HCT116 (cell line): ENCODE measurements around the gene CAMSAP3. TPM values are rescaled to one million over a fixed set of nuclear protein-coding genes. Genes with fewer than 3 reads are reported as not detected.
A peak's percentile ranks its signal among the peaks of the same experiment; 100 is the strongest.

ENCODE experiments used
- ATAC-seq: fragments of 200-7000 bp; cut with Tn5 transposase; 2 replicates; pipeline ENCODE4 v1.9.1; 2020; ENCODE audit warnings: mild to moderate bottlenecking, moderate library complexity
- BruUV-seq: library from RNA; stranded (reverse); fragments of 400-500 nt; replicated peaks from 2 replicates; lab custom pipeline; 2021; lab: Mats Ljungman, UMichigan
- CTCF ChIA-PET: fragments of 300-600 bp; sonication (Branson Sonifier 250); formaldehyde crosslinking; loops from one replicate; lab custom pipeline; 2021; ENCODE audit warnings: antibody characterized with exemption; lab: Charles Lee
- POLR2A ChIA-PET: fragments of 300-600, 350-600 bp; sonication (Branson Sonifier 250); formaldehyde crosslinking; loops from one replicate; lab custom pipeline; 2021; ENCODE audit warnings: antibody characterized with exemption; lab: Charles Lee
- RAD21 ChIA-PET, 2 experiments: fragments of 300-600 bp; sonication (Branson Sonifier 250); formaldehyde crosslinking; loops; one replicate each; lab custom pipeline; 2023; ENCODE audit warnings: low total read pairs in 2 of 2; ENCODE audit not compliant: uncharacterized antibody in 2 of 2, unreplicated experiment in 2 of 2, low non-redundant PET in 1 of 2; lab: Charles Lee
- DNase-seq: peaks from one replicate; pipeline ENCODE4 v3.0.0-alpha.2; 2010; ENCODE audit warnings: low read depth, low spot score
- H2AFZ ChIP-seq: fragments of 200-600 bp; shearing (Covaris generic), sonication (generic); 2 replicates; pipeline ENCODE4 v1.6.1; 2017; ENCODE audit warnings: low read depth, mixed run types, mixed read lengths, antibody characterized with exemption, low read length; ENCODE audit not compliant: poor library complexity, severe bottlenecking
- H3K27ac ChIP-seq: 2 replicates; pipeline ENCODE4 v1.5.1; 2012; ENCODE audit warnings: low read depth, low read length
- H3K27me3 ChIP-seq: fragments of 200-600 bp; sonication (generic); 2 replicates; pipeline ENCODE4 v1.6.1; 2016; ENCODE audit warnings: mixed run types, low read length, mixed read lengths; ENCODE audit not compliant: insufficient read depth
- H3K36me3 ChIP-seq, 2 experiments: fragments of 200-500 bp in 1 of 2; fragments of 200-600 bp in 1 of 2; sonication (Bioruptor generic) in 1 of 2; sonication (generic) in 1 of 2; 2 replicates each; pipeline versions ENCODE4 v1.5.1 to v1.6.1; 2014 to 2016; ENCODE audit warnings: low read length in 2 of 2, inconsistent platforms in 1 of 2, mixed read lengths in 1 of 2, mixed run types in 1 of 2; ENCODE audit not compliant: insufficient read depth in 2 of 2, control insufficient read depth in 1 of 2
- H3K4me1 ChIP-seq, 2 experiments: fragments of 200-600 bp in 1 of 2; sonication (generic) in 1 of 2; 2 replicates each; pipeline versions ENCODE4 v1.5.1 to v1.6.1; 2012 to 2017; ENCODE audit warnings: low read length in 2 of 2, inconsistent platforms in 1 of 2, mild to moderate bottlenecking in 1 of 2, mixed read lengths in 1 of 2, mixed run types in 1 of 2, moderate library complexity in 1 of 2; ENCODE audit not compliant: insufficient read depth in 2 of 2, control insufficient read depth in 1 of 2
- H3K4me2 ChIP-seq: fragments of 200-600 bp; sonication (generic); 2 replicates; pipeline ENCODE4 v1.6.1; 2017; ENCODE audit warnings: mixed run types, low read length, mixed read lengths
- H3K4me3 ChIP-seq, 2 experiments: fragments of 200-600 bp in 1 of 2; sonication (generic) in 1 of 2; replicated peaks in 1 of 2; 2 replicates each; pipeline ENCODE4 v1.5.1; 2011 to 2016; ENCODE audit warnings: low read length in 2 of 2, control low read depth in 1 of 2, low read depth in 1 of 2, mild to moderate bottlenecking in 1 of 2, mixed read lengths in 1 of 2, mixed run types in 1 of 2
- H3K79me2 ChIP-seq: fragments of 200-600 bp; sonication (generic); 2 replicates; pipeline ENCODE4 v1.6.1; 2017; ENCODE audit warnings: mild to moderate bottlenecking, mixed run types, low read length, moderate library complexity, mixed read lengths; ENCODE audit not compliant: insufficient read depth
- H3K9ac ChIP-seq: fragments of 200-600 bp; sonication (generic); 2 replicates; pipeline ENCODE4 v1.6.1; 2016; ENCODE audit warnings: low read length, mixed read lengths
- H3K9me2 ChIP-seq: fragments of 200-600 bp; sonication (generic), shearing (Covaris generic); 2 replicates; pipeline ENCODE4 v1.6.1; 2017; ENCODE audit warnings: mixed run types, mild to moderate bottlenecking, moderate library complexity; ENCODE audit not compliant: insufficient read depth
- H3K9me3 ChIP-seq, 2 experiments: fragments of 200-500 bp in 1 of 2; fragments of 200-600 bp in 1 of 2; sonication (Bioruptor generic) in 1 of 2; sonication (generic) in 1 of 2; 2 replicates each; pipeline ENCODE4 v1.6.1; 2014 to 2017; ENCODE audit warnings: low read length in 2 of 2, mixed read lengths in 2 of 2, inconsistent platforms in 1 of 2, low read depth in 1 of 2, mild to moderate bottlenecking in 1 of 2, mixed run types in 1 of 2, moderate library complexity in 1 of 2; ENCODE audit not compliant: control insufficient read depth in 1 of 2, insufficient read depth in 1 of 2
- H4K20me1 ChIP-seq: fragments of 200-600 bp; sonication (generic), shearing (Covaris generic); 2 replicates; pipeline ENCODE4 v1.6.1; 2017; ENCODE audit warnings: mixed run types, mild to moderate bottlenecking, moderate library complexity; ENCODE audit not compliant: insufficient read depth
- ATF3 ChIP-seq: IDR thresholded peaks from 2 replicates; pipeline ENCODE4 v1.6.1; 2012
- CBX3 ChIP-seq: IDR thresholded peaks from 2 replicates; pipeline ENCODE4 v1.6.1; 2012; ENCODE audit warnings: low read depth
- CEBPB ChIP-seq: IDR thresholded peaks from 2 replicates; pipeline ENCODE4 v1.6.1; 2012; ENCODE audit warnings: low read depth
- EGR1 ChIP-seq: IDR thresholded peaks from 2 replicates; pipeline ENCODE4 v1.6.1; 2012; ENCODE audit warnings: low read depth
- ELF1 ChIP-seq: IDR thresholded peaks from 2 replicates; pipeline ENCODE4 v1.6.1; 2012; ENCODE audit warnings: low read depth, borderline replicate concordance
- EZH2 ChIP-seq: fragments of 200-600 bp; sonication (generic); IDR thresholded peaks from 2 replicates; pipeline ENCODE4 v1.6.1; 2017; ENCODE audit warnings: antibody characterized with exemption, mixed run types
- EZH2phosphoT487 ChIP-seq: fragments of 200-600 bp; IDR thresholded peaks from 2 replicates; pipeline ENCODE4 v1.6.1; 2018; ENCODE audit warnings: antibody characterized with exemption, borderline replicate concordance
- FOSL1 ChIP-seq: IDR thresholded peaks from 2 replicates; pipeline ENCODE4 v1.6.1; 2012; ENCODE audit warnings: low read depth
- JUND ChIP-seq: IDR thresholded peaks from 2 replicates; pipeline ENCODE4 v1.6.1; 2012
- MAX ChIP-seq: IDR thresholded peaks from 2 replicates; pipeline ENCODE4 v1.6.1; 2012
- POLR2A ChIP-seq: IDR thresholded peaks from 2 replicates; pipeline ENCODE4 v1.7.0; 2011; ENCODE audit warnings: borderline replicate concordance; ENCODE audit not compliant: insufficient read depth, insufficient read length; ENCODE audit errors: extremely low read depth
- POLR2AphosphoS5 ChIP-seq: IDR thresholded peaks from 2 replicates; pipeline ENCODE4 v1.6.1; 2011; ENCODE audit warnings: mild to moderate bottlenecking, low read depth, low read length, moderate library complexity
- RAD21 ChIP-seq: IDR thresholded peaks from 2 replicates; pipeline ENCODE4 v1.6.1; 2012; ENCODE audit warnings: low read depth, mild to moderate bottlenecking
- SIN3A ChIP-seq: IDR thresholded peaks from 2 replicates; pipeline ENCODE4 v1.6.1; 2012; ENCODE audit warnings: low read depth
- SP1 ChIP-seq: IDR thresholded peaks from 2 replicates; pipeline ENCODE4 v1.6.1; 2012; ENCODE audit warnings: low read depth
- SRF ChIP-seq: IDR thresholded peaks from 2 replicates; pipeline ENCODE4 v1.6.1; 2012; ENCODE audit warnings: low read depth
- TCF7L2 ChIP-seq: IDR thresholded peaks from 2 replicates; pipeline ENCODE4 v1.7.0; 2011; ENCODE audit warnings: borderline replicate concordance, inconsistent platforms; ENCODE audit not compliant: insufficient read depth, insufficient read length; ENCODE audit errors: extremely low read depth
- YY1 ChIP-seq: IDR thresholded peaks from 2 replicates; pipeline ENCODE4 v1.6.1; 2011; ENCODE audit warnings: low read length, low read depth, moderate library complexity, mild to moderate bottlenecking; ENCODE audit not compliant: insufficient replicate concordance; ENCODE audit errors: extremely low read depth
- ZBTB33 ChIP-seq: IDR thresholded peaks from 2 replicates; pipeline ENCODE4 v1.6.1; 2011; ENCODE audit warnings: mild to moderate bottlenecking, low read length, moderate library complexity; ENCODE audit not compliant: insufficient replicate concordance; ENCODE audit errors: extremely low read depth
- ZFX ChIP-seq: fragments of 450-650 bp; IDR thresholded peaks from 2 replicates; pipeline ENCODE4 v1.6.1; 2017
- ZNF274 ChIP-seq: fragments of 200-500 bp; sonication (Bioruptor generic); IDR thresholded peaks from 2 replicates; pipeline ENCODE4 v1.6.1; 2014; ENCODE audit warnings: mild to moderate bottlenecking, low read depth, low read length, inconsistent platforms
- intact Hi-C: fragments of 100-400 bp; cut with micrococcal nuclease; formaldehyde crosslinking; loops from 2 replicates; pipeline ENCODE4 v1.10.0; 2022
- total RNA-seq: library from RNA; stranded (reverse); gene quantifications from one replicate; pipeline ENCODE4 v1.2.1, GENCODE V29; 2021; ENCODE audit not compliant: unreplicated experiment
- TF ChIP-seq, protein P1 (sequence below), 3 experiments: fragments of 200-600 bp in 1 of 3; sonication (generic) in 1 of 3; IDR thresholded peaks in 2 of 3; conservative IDR thresholded peaks in 1 of 3; 2 replicates each; pipeline ENCODE4 v1.5.1; 2012 to 2017; ENCODE audit warnings: low read depth in 2 of 3, low read length in 2 of 3, antibody characterized with exemption in 1 of 3, borderline replicate concordance in 1 of 3, control low read depth in 1 of 3, mild to moderate bottlenecking in 1 of 3, mixed read lengths in 1 of 3, mixed run types in 1 of 3, moderate library complexity in 1 of 3; ENCODE audit not compliant: insufficient read depth in 1 of 3

The CAMSAP3 gene
- total RNA-seq, 1 experiment from 2014 or later = 24.0 TPM

DNA sequence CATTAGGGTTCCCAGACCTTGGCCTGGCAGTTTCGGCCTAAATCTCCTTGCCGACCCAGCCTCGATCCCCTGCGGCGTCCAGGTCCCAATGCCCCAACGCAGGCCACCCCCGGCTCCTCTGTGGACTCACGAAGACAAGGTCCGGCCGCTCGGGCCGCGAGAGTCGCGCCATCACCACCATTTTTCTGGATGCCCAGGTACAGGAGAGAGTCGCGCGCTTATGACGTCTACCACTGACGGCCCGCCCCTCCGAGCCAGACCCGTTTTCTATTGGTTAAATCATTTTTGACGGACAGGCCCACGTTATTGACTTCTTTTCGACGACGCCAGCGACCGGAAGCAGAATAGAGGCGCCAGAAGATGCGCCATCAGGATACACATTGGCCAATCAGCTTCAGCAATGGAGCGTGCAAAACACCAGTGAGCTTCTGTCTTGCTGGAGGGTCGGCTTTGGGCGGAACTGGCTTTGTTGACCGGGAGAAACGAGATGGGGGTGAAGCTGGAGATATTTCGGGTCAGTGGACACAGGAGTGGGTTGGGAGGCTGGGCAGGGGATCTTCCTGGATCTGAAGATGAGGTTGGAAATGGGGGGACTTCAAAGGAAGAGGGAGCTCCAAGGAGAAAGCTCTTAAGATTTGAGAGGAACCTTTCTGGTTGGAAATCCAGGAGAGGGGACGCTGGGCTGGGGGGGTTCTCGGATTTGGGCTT, 33.8 kb downstream of the CAMSAP3 start, which contains the start of the genes PET100 and XAB2:
Gene PET100 (plus strand): TSS at position 447 of the 708 bp plus-strand sequence. CDS start 41 bp downstream, at position 488.
Gene XAB2 (minus strand): TSS at position 199 of the 708 bp plus-strand sequence. CDS start 18 bp downstream, at position 181.
- H4K20me1 ChIP-seq = no peaks in the 10 kb centered on the region
- intact Hi-C loops = no loop called here
- H3K9me3 ChIP-seq = no peaks in the 10 kb centered on the region
- H3K9me2 ChIP-seq = no peaks in the 10 kb centered on the region
- peaks cover 65% of the 10 kb centered on the region for H3K79me2 ChIP-seq
- no peaks in the 10 kb centered on the region for H3K27me3 ChIP-seq
- ChIA-PET POLR2A (interaction anchor here (0.8 to 2.0 kb wide), 2 partner anchors 8 to 24 kb away, joined by 5 to 6 read pairs; no protein-coding TSS in a partner anchor), RAD21 (interaction anchor here (0.7 to 0.9 kb wide), 3 partner anchors 57 to 61 kb away, joined by 3 read pairs; no protein-coding TSS in a partner anchor), CTCF (interaction anchor here (0.8 to 1.7 kb wide), 4 partner anchors 12 to 784 kb away, joined by 3 to 11 read pairs (median 5); partner anchors contain the start of genes MARCHF2 and TRAPPC5)
- H3K4me3 ChIP-seq = peak within 1 kb of the TSS; percentile 79 to 96
- H3K4me1 ChIP-seq = peaks cover 7 to 18% of the 10 kb centered on the region in 2 experiments
- peak within 1 kb of the TSS; percentile 95 for H3K4me2 ChIP-seq
- BruUV-seq = no TSS peak
- H2AFZ ChIP-seq = no peak within 1 kb of the TSS
- H3K27ac ChIP-seq = peak within 1 kb of the TSS; percentile 66
- ATAC-seq = peak; percentile 95
- peak within 1 kb of the TSS; percentile 90 for H3K9ac ChIP-seq
- DNase-seq = peak; percentile 98
- H3K36me3 ChIP-seq = peaks cover 0 to 20% of the 10 kb centered on the region in 2 experiments; a peak in 3 of 4 replicates
- no peak for TF ChIP-seq CBX3
- no peak for TF ChIP-seq ATF3
- no peak for TF ChIP-seq EZH2phosphoT487
- TF ChIP-seq ZFX = peak; percentile 44; the same call in 1 of the 2 replicates
- peak; percentile 48; the same call in 1 of the 2 replicates for TF ChIP-seq MAX
- 0 out of 2 replicates have a peak, but pooled peaks have one; percentile 46 for TF ChIP-seq SIN3A
- no peak for TF ChIP-seq FOSL1
- TF ChIP-seq ZNF274 = no peak
- TF ChIP-seq POLR2AphosphoS5 = peak; percentile 55
- TF ChIP-seq SP1 = peak; percentile 100
- no peak; the same call in 1 of the 2 replicates for TF ChIP-seq ELF1
- TF ChIP-seq RAD21 = no peak
- peak; percentile 20 for TF ChIP-seq ZBTB33
- no peak; the same call in 1 of the 2 replicates for TF ChIP-seq SRF
- no peak for TF ChIP-seq POLR2A
- peak; percentile 88 for TF ChIP-seq YY1
- no peak for TF ChIP-seq JUND
- TF ChIP-seq, protein P1, sequence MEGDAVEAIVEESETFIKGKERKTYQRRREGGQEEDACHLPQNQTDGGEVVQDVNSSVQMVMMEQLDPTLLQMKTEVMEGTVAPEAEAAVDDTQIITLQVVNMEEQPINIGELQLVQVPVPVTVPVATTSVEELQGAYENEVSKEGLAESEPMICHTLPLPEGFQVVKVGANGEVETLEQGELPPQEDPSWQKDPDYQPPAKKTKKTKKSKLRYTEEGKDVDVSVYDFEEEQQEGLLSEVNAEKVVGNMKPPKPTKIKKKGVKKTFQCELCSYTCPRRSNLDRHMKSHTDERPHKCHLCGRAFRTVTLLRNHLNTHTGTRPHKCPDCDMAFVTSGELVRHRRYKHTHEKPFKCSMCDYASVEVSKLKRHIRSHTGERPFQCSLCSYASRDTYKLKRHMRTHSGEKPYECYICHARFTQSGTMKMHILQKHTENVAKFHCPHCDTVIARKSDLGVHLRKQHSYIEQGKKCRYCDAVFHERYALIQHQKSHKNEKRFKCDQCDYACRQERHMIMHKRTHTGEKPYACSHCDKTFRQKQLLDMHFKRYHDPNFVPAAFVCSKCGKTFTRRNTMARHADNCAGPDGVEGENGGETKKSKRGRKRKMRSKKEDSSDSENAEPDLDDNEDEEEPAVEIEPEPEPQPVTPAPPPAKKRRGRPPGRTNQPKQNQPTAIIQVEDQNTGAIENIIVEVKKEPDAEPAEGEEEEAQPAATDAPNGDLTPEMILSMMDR (IDR thresholded peaks at IDR 0.05 in 2 of 3, conservative IDR thresholded peaks at IDR 0.05 in 1 of 3; ENCODE audit: borderline replicate concordance in 1 of 3, insufficient read depth in 1 of 3, low read depth in 2 of 3, low read length in 2 of 3) = no peak
- peak; percentile 75 for TF ChIP-seq TCF7L2
- no peak for TF ChIP-seq CEBPB
- TF ChIP-seq EGR1 = no peak
- no peak for TF ChIP-seq EZH2
